Loucy (cell line): ENCODE measurements around the gene TRPM2.

ENCODE experiments used
- H2AFZ ChIP-seq: fragments of 200-600 bp; sonication (generic); 2 replicates; pipeline ENCODE4 v1.6.0; 2016; ENCODE audit warnings: antibody characterized with exemption, mild to moderate bottlenecking, low read length, moderate library complexity
- H3F3A ChIP-seq: fragments of 200-600 bp; 2 replicates; pipeline ENCODE4 v1.6.0; 2016; ENCODE audit warnings: antibody characterized with exemption, low read depth, mild to moderate bottlenecking
- H3K27me3 ChIP-seq: fragments of 200-600 bp; sonication (generic); 2 replicates; pipeline ENCODE4 v1.6.1; 2014; ENCODE audit warnings: low read length, mild to moderate bottlenecking; ENCODE audit not compliant: insufficient read depth, poor library complexity, severe bottlenecking
- H3K36me3 ChIP-seq: fragments of 200-600 bp; sonication (generic); 2 replicates; pipeline ENCODE4 v1.6.1; 2016; ENCODE audit warnings: low read length; ENCODE audit not compliant: insufficient read depth
- H3K4me1 ChIP-seq: fragments of 200-600 bp; sonication (generic); 2 replicates; pipeline ENCODE4 v1.5.1; 2014; ENCODE audit warnings: low read length, mild to moderate bottlenecking; ENCODE audit not compliant: insufficient read depth, poor library complexity, severe bottlenecking
- H3K4me2 ChIP-seq: fragments of 200-600 bp; sonication (generic); 2 replicates; pipeline ENCODE4 v1.6.0; 2014; ENCODE audit warnings: antibody characterized with exemption, low read length, low read depth, mild to moderate bottlenecking; ENCODE audit not compliant: poor library complexity, severe bottlenecking
- H3K4me3 ChIP-seq: fragments of 200-600 bp; sonication (generic); 2 replicates; pipeline ENCODE4 v1.5.1; 2014; ENCODE audit warnings: low read length, mild to moderate bottlenecking, mixed read lengths; ENCODE audit not compliant: poor library complexity, severe bottlenecking
- H3K79me2 ChIP-seq: fragments of 200-600 bp; sonication (generic); 2 replicates; pipeline ENCODE4 v1.6.1; 2014; ENCODE audit warnings: low read length; ENCODE audit not compliant: insufficient read depth
- H3K9ac ChIP-seq: fragments of 200-600 bp; sonication (generic); 2 replicates; pipeline ENCODE4 v1.6.0; 2014; ENCODE audit warnings: mild to moderate bottlenecking, low read depth, low read length, moderate library complexity; ENCODE audit not compliant: poor library complexity, severe bottlenecking
- H3K9me2 ChIP-seq: fragments of 200-600 bp; sonication (generic); replicated peaks from 2 replicates; pipeline ENCODE4 v1.6.1; 2016; ENCODE audit warnings: low read depth, low read length, mixed read lengths
- H3K9me3 ChIP-seq: fragments of 200-600 bp; sonication (generic); 2 replicates; pipeline ENCODE4 v1.6.1; 2014; ENCODE audit warnings: mild to moderate bottlenecking, antibody characterized with exemption, low read length, low read depth; ENCODE audit not compliant: insufficient read depth
- H4K20me1 ChIP-seq: fragments of 200-600 bp; sonication (generic); 2 replicates; pipeline ENCODE4 v1.6.0; 2014; ENCODE audit warnings: antibody characterized with exemption, low read length, mild to moderate bottlenecking; ENCODE audit not compliant: insufficient read depth, poor library complexity, severe bottlenecking
- EZH2phosphoT487 ChIP-seq: fragments of 200-600 bp; IDR thresholded peaks from 2 replicates; pipeline ENCODE4 v1.6.1; 2018; ENCODE audit warnings: antibody characterized with exemption, mild to moderate bottlenecking, moderate library complexity, borderline replicate concordance
- TF ChIP-seq, protein P1 (sequence below): fragments of 200-600 bp; sonication (generic); conservative IDR thresholded peaks from 2 replicates; pipeline ENCODE4 v1.5.1; 2014; ENCODE audit warnings: mild to moderate bottlenecking, antibody characterized with exemption, low read length

The TRPM2 gene

DNA sequence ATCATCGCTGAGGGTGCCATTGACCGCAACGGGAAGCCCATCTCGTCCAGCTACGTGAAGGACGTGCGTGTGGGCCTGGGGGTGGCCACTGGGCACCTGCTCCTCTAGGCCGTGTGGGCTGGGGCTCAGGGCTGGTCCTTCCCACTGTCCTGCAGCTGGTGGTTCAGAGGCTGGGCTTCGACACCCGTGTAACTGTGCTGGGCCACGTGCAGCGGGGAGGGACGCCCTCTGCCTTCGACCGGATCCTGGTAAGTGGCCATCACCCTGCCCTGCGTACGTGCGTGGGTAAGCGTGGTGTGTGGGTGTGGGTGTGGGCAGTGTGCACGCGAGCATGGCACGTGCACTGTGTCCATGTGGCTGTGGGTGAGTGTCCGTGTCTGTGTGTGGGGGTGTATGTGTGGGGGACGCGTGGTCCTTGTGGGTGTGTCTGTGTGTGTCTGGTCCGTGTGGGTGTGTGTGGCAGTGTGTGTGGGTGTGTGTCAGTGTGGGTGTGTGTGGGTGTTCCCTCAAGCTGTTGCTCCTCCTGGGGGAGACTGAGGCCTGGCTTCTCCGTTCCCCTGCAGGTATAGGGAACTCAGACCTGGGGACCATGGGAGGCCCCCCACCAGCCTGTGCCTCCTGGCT is 37.0 kb upstream of the TRPM2 start:
- no peak for TF ChIP-seq EZH2phosphoT487
- TF ChIP-seq, protein P1, sequence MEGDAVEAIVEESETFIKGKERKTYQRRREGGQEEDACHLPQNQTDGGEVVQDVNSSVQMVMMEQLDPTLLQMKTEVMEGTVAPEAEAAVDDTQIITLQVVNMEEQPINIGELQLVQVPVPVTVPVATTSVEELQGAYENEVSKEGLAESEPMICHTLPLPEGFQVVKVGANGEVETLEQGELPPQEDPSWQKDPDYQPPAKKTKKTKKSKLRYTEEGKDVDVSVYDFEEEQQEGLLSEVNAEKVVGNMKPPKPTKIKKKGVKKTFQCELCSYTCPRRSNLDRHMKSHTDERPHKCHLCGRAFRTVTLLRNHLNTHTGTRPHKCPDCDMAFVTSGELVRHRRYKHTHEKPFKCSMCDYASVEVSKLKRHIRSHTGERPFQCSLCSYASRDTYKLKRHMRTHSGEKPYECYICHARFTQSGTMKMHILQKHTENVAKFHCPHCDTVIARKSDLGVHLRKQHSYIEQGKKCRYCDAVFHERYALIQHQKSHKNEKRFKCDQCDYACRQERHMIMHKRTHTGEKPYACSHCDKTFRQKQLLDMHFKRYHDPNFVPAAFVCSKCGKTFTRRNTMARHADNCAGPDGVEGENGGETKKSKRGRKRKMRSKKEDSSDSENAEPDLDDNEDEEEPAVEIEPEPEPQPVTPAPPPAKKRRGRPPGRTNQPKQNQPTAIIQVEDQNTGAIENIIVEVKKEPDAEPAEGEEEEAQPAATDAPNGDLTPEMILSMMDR = no peak
- Histone ChIP-seq H3K4me3 (no peak overlapping the region), H3K4me1 (no peaks in the 10 kb centered on the region), H3K9ac (no peak overlapping the region), H3K9me3 (no peaks in the 10 kb centered on the region), H3K79me2 (no peaks in the 10 kb centered on the region), H4K20me1 (no peaks in the 10 kb centered on the region), H3F3A (no peaks in the 10 kb centered on the region), H3K27me3 (no peaks in the 10 kb centered on the region), H2AFZ (no peak overlapping the region), H3K4me2 (no peak overlapping the region), H3K9me2 (no peaks in the 10 kb centered on the region), H3K36me3 (peaks cover 56% of the 10 kb centered on the region; the same call in 1 of the 2 replicates)

DNA sequence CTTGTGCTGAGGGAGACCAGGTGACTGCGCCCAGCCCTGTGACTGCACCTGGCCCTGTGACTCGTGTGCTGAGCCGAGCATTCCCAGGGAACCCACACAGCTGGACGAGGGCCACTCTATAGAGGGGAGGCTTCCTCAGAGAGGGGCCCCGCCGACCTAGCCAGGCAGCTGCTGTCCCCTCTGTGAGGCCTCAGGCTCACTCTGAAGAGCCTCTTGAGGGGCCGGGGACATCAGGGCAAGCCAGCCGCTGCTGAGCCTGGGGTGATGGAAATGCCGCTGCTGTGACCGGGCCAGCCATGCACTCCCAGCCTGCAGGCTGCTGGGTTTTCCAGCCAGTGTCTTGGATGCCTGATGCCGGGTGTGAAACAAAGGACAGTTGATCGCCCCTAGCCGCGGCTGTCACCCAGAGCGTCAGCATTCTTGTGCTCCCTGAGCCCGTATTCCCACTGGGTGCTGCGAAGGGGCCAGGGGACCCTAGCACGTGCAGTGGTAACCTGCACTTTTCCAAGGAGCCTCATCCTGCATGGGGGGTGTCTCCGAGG is 36.1 kb upstream of the TRPM2 start:
- no peak overlapping the region for H2AFZ ChIP-seq
- no peaks in the 10 kb centered on the region for H3K9me3 ChIP-seq
- no peaks in the 10 kb centered on the region for H3F3A ChIP-seq
- no peaks in the 10 kb centered on the region for H3K4me1 ChIP-seq
- no peaks in the 10 kb centered on the region for H4K20me1 ChIP-seq
- no peak overlapping the region for H3K4me3 ChIP-seq
- no peak overlapping the region for H3K9ac ChIP-seq
- TF ChIP-seq EZH2phosphoT487 = no peak
- TF ChIP-seq, protein P1 = no peak
- no peaks in the 10 kb centered on the region for H3K79me2 ChIP-seq
- no peak overlapping the region for H3K4me2 ChIP-seq
- no peaks in the 10 kb centered on the region for H3K27me3 ChIP-seq
- H3K9me2 ChIP-seq = no peaks in the 10 kb centered on the region
- H3K36me3 ChIP-seq = peaks cover 52% of the 10 kb centered on the region; the same call in 1 of the 2 replicates

DNA sequence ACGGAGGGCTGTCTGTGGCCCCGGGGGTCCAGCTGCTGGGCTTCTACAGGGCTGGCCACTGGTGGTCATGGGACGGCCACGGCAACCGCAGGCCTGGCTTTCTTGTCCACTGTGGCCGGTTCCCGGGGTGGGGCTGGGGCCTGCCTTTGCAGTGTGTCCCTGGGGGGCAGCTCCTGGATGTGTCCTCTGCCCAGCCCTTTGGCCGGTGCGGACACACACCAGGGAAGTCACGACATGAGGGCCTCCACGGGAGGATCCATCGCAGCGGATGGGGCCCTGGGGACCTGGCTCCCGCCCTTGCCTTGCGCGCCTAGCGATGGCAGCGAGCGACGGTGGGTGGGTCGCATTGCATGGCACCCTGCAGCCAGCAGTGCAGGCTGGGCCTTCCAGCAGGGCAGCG is 35.5 kb upstream of the TRPM2 start:
- no peaks in the 10 kb centered on the region for H3K9me3 ChIP-seq
- no peak overlapping the region for H2AFZ ChIP-seq
- no peaks in the 10 kb centered on the region for H3K4me1 ChIP-seq
- H3K27me3 ChIP-seq = no peaks in the 10 kb centered on the region
- no peaks in the 10 kb centered on the region for H3K9me2 ChIP-seq
- H3K4me2 ChIP-seq = no peak overlapping the region
- H4K20me1 ChIP-seq = no peaks in the 10 kb centered on the region
- no peak overlapping the region for H3K9ac ChIP-seq
- H3K36me3 ChIP-seq = peaks cover 46% of the 10 kb centered on the region; the same call in 1 of the 2 replicates
- H3K79me2 ChIP-seq = no peaks in the 10 kb centered on the region
- H3F3A ChIP-seq = no peaks in the 10 kb centered on the region
- TF ChIP-seq, protein P1 = no peak
- TF ChIP-seq EZH2phosphoT487 = no peak
- no peak overlapping the region for H3K4me3 ChIP-seq
